GM23338 (cell line): ENCODE results near the gene CAPN8. TPM values are rescaled to one million over a fixed set of nuclear protein-coding genes. Genes with fewer than 3 reads are reported as not detected.

ENCODE experiments used
- ATAC-seq: fragments of 200-7000 bp; cut with Tn5 transposase; 3 replicates; pipeline ENCODE4 v1.9.1; 2020
- DNase-seq: peaks from one replicate; pipeline ENCODE4 v3.0.0-alpha.2; 2015; ENCODE audit warnings: low spot score
- H2AFZ ChIP-seq: fragments of 200-600 bp; sonication (generic); 2 replicates; pipeline ENCODE4 v1.8.0; 2016; ENCODE audit warnings: antibody characterized with exemption, mild to moderate bottlenecking, moderate library complexity
- H3F3A ChIP-seq: fragments of 200-600 bp; sonication (generic); replicated peaks from 2 replicates; pipeline ENCODE4 v1.8.0; 2017; ENCODE audit warnings: antibody characterized with exemption, mixed run types, low read depth
- H3K27ac ChIP-seq: fragments of 200-600 bp; sonication (generic); 2 replicates; pipeline ENCODE4 v1.6.1; 2016; ENCODE audit warnings: low read depth
- H3K27me3 ChIP-seq: fragments of 200-600 bp; sonication (generic); 2 replicates; pipeline ENCODE4 v1.8.0; 2016; ENCODE audit warnings: mild to moderate bottlenecking, mixed run types, moderate library complexity; ENCODE audit not compliant: insufficient read depth
- H3K36me3 ChIP-seq: fragments of 200-600 bp; sonication (generic); 2 replicates; pipeline ENCODE4 v1.8.0; 2016; ENCODE audit warnings: mild to moderate bottlenecking; ENCODE audit not compliant: insufficient read depth
- H3K4me1 ChIP-seq: fragments of 200-600 bp; sonication (generic); 2 replicates; pipeline ENCODE4 v1.8.0; 2016; ENCODE audit warnings: mild to moderate bottlenecking, moderate library complexity; ENCODE audit not compliant: insufficient read depth
- H3K4me2 ChIP-seq: fragments of 200-600 bp; sonication (generic); 2 replicates; pipeline ENCODE4 v1.7.1; 2017; ENCODE audit warnings: mixed run types
- H3K4me3 ChIP-seq: fragments of 200-600 bp; sonication (generic); 2 replicates; pipeline ENCODE4 v1.6.1; 2016; ENCODE audit warnings: mixed run types
- H3K79me2 ChIP-seq: fragments of 200-600 bp; sonication (generic); replicated peaks from 2 replicates; pipeline ENCODE4 v1.8.0; 2017; ENCODE audit warnings: mild to moderate bottlenecking; ENCODE audit not compliant: insufficient read depth
- H3K9me2 ChIP-seq: fragments of 200-600 bp; sonication (generic); 2 replicates; pipeline ENCODE4 v1.8.0; 2017; ENCODE audit not compliant: insufficient read depth
- H4K20me1 ChIP-seq: fragments of 200-600 bp; sonication (generic); replicated peaks from 2 replicates; pipeline ENCODE4 v1.8.0; 2017; ENCODE audit warnings: mild to moderate bottlenecking; ENCODE audit not compliant: insufficient read depth
- H3K27ac Mint-ChIP-seq: 2 replicates; pipeline ENCODE4 v1.8.0; 2020; ENCODE audit warnings: inconsistent platforms, mild to moderate bottlenecking, moderate library complexity, mixed read lengths
- H3K27me3 Mint-ChIP-seq: 3 replicates; pipeline ENCODE4 v1.8.0; 2022; ENCODE audit warnings: low read depth, mild to moderate bottlenecking, moderate library complexity, mixed read lengths, inconsistent platforms; ENCODE audit not compliant: insufficient read depth, poor library complexity
- H3K36me3 Mint-ChIP-seq: 3 replicates; pipeline ENCODE4 v1.8.0; 2021; ENCODE audit warnings: low read depth, mild to moderate bottlenecking, inconsistent platforms, moderate library complexity, mixed read lengths
- H3K4me1 Mint-ChIP-seq: 3 replicates; pipeline ENCODE4 v1.8.0; 2020; ENCODE audit warnings: mild to moderate bottlenecking, inconsistent platforms, mixed read lengths
- H3K4me3 Mint-ChIP-seq: 3 replicates; pipeline ENCODE4 v1.8.0; 2021; ENCODE audit warnings: moderate library complexity, mild to moderate bottlenecking, inconsistent platforms, mixed read lengths
- H3K9me3 Mint-ChIP-seq: 3 replicates; pipeline ENCODE4 v1.8.0; 2020; ENCODE audit warnings: moderate library complexity, mild to moderate bottlenecking, inconsistent platforms, mixed read lengths
- CREB1 ChIP-seq: fragments of 250-450 bp; sonication (Bioruptor Pico); IDR thresholded peaks from 2 replicates; pipeline ENCODE4 v1.5.0; 2020; ENCODE audit warnings: low read depth, mild to moderate bottlenecking, moderate library complexity
- CTCF ChIP-seq, 2 experiments: fragments of 200-600 bp in 1 of 2; sonication (generic) in 1 of 2; conservative IDR thresholded peaks; 2 replicates each; pipeline versions ENCODE4 v1.5.1 to v1.6.1; 2016 to 2017; ENCODE audit warnings: antibody characterized with exemption in 2 of 2, low read depth in 2 of 2, mild to moderate bottlenecking in 2 of 2, moderate library complexity in 1 of 2
- EZH2 ChIP-seq: fragments of 200-600 bp; sonication (generic); IDR thresholded peaks from one replicate; pipeline ENCODE4 v1.8.0; 2017; ENCODE audit warnings: antibody characterized with exemption, mild to moderate bottlenecking, low read depth; ENCODE audit not compliant: unreplicated experiment
- EZH2phosphoT487 ChIP-seq: fragments of 200-600 bp; sonication (generic); IDR thresholded peaks from one replicate; pipeline ENCODE4 v1.8.1; 2018; ENCODE audit warnings: antibody characterized with exemption; ENCODE audit not compliant: unreplicated experiment
- JUNB ChIP-seq: IDR thresholded peaks from one replicate; pipeline ENCODE4 v1.6.1; 2016; ENCODE audit warnings: antibody characterized with exemption; ENCODE audit not compliant: unreplicated experiment
- NANOG ChIP-seq: IDR thresholded peaks from 2 replicates; pipeline ENCODE4 v1.6.1; 2016; ENCODE audit warnings: antibody characterized with exemption, borderline replicate concordance
- POLR2AphosphoS5 ChIP-seq: IDR thresholded peaks from 2 replicates; pipeline ENCODE4 v1.6.1; 2016; ENCODE audit warnings: antibody characterized with exemption, low read depth
- REST ChIP-seq: IDR thresholded peaks from one replicate; pipeline ENCODE4 v1.6.1; 2018; ENCODE audit warnings: antibody characterized with exemption; ENCODE audit not compliant: unreplicated experiment
- STAT1 ChIP-seq: IDR thresholded peaks from one replicate; pipeline ENCODE4 v1.6.1; 2016; ENCODE audit warnings: antibody characterized with exemption; ENCODE audit not compliant: unreplicated experiment
- ZNF331 ChIP-seq: fragments of 250-450 bp; sonication (Bioruptor Pico); IDR thresholded peaks from 2 replicates; pipeline ENCODE4 v1.5.0; 2020; ENCODE audit warnings: low read depth, mild to moderate bottlenecking, moderate library complexity
- polyA plus RNA-seq: library from polyadenylated mRNA; unstranded; fragments of >200 nt; fragmentation: Nextera tagmentation; extraction: Ambion mirVana; gene quantifications from 2 replicates; pipeline ENCODE4 v1.2.1, GENCODE V29; 2016
- total RNA-seq: library from RNA; depleted of rRNA; stranded (reverse); fragments of >200 nt; shearing (Covaris generic); gene quantifications from 2 replicates; pipeline ENCODE4 v1.2.3, GENCODE V29; 2014

The CAPN8 gene
- total and polyA plus RNA-seq, 2 experiments from 2014 or later, result not detected

- no peak for ATAC-seq
- H3K4me1 Mint-ChIP-seq, result peaks cover 19% of the 10 kb centered on the region
- no peaks in the 10 kb centered on the region for H3K9me3 Mint-ChIP-seq
- H3K9me2 ChIP-seq, result no peaks in the 10 kb centered on the region
- no peak for TF ChIP-seq CREB1 (CRISPR knock-in tag)
- TF ChIP-seq STAT1, result no peak
- no peak for TF ChIP-seq NANOG
- no peak for TF ChIP-seq CTCF (conservative IDR thresholded peaks at IDR 0.05; ENCODE audit: low read depth in 2 of 2)
- TF ChIP-seq POLR2AphosphoS5, result no peak
- TF ChIP-seq JUNB, result no peak
- TF ChIP-seq EZH2, result no peak
- TF ChIP-seq ZNF331 (CRISPR knock-in tag), result no peak
- TF ChIP-seq EZH2phosphoT487, result no peak
- no peak for TF ChIP-seq REST
- no peak for DNase-seq
- no peak overlapping the region for H3K27ac Mint-ChIP-seq
- no peak overlapping the region for H3K4me3 ChIP-seq
- H3K4me3 Mint-ChIP-seq, result no peak overlapping the region
- no peaks in the 10 kb centered on the region; the same call in 2 of the 3 replicates for H3K36me3 Mint-ChIP-seq
- no peaks in the 10 kb centered on the region for H4K20me1 ChIP-seq
- peaks cover 6% of the 10 kb centered on the region for H3K27me3 ChIP-seq
- no peaks in the 10 kb centered on the region for H3K79me2 ChIP-seq
- H3K36me3 ChIP-seq, result no peaks in the 10 kb centered on the region
- peaks cover 2% of the 10 kb centered on the region; the same call in 1 of the 2 replicates for H3K4me1 ChIP-seq
- peaks cover 12% of the 10 kb centered on the region for H3K27me3 Mint-ChIP-seq
- H2AFZ ChIP-seq, result no peak overlapping the region
- H3K27ac ChIP-seq, result no peak overlapping the region
- H3F3A ChIP-seq, result no peaks in the 10 kb centered on the region
- no peak overlapping the region for H3K4me2 ChIP-seq
Observed at GRCh38 chr1:223706077-223706973, 40.8 kb upstream of the CAPN8 start.
